EL (cell line): ENCODE data around the gene TBC1D25.
A peak's percentile ranks its signal among the peaks of the same experiment; 100 is the strongest.

Source experiments
- DNase-seq: peaks from one replicate; pipeline ENCODE4 v3.0.0-alpha.2; 2016

TBC1D25 gene

DNA sequence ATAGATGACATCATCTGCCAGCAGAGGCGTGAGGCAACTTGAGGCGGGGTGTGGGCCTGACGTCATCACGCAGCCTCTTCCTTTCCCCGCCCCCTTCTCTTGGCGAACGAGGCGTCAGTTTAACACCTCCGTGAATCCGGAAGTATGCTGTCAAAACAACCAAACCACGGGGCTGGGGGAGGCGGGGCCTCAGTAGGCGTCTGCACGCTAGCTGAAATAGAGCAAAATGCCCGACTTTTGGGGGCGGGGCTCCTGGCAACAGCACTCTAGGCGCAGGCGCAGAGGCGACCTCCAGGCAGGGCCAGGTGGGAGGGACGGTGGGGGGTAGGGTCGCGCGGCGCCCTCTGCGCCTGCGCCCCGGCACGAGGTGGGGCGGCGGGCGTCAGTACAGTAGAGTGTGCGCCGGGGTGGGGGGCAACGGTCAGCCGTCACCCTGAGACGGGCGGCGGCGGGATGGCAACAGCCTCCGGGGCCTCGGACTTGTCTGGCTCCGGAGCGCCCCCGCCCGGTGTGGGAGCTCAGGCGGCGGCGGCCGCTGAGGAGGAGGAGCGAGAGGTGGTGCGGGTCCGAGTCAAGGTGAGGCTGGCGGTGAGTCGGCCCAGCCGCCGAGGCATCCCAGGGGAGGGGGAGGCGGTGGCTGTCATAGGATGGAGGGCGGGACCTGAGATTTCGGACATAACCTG lies at the start of gene TBC1D25:
TBC1D25 (plus strand) TSS at position 370 of the 683 bp plus-strand sequence; CDS start at position 454, 84 bp downstream.
- DNase-seq = peak; percentile 95

- DNase-seq = no peak
Observed at GRCh38 chrX:48489892-48490291, 49.6 kb upstream of the TBC1D25 start.

DNA sequence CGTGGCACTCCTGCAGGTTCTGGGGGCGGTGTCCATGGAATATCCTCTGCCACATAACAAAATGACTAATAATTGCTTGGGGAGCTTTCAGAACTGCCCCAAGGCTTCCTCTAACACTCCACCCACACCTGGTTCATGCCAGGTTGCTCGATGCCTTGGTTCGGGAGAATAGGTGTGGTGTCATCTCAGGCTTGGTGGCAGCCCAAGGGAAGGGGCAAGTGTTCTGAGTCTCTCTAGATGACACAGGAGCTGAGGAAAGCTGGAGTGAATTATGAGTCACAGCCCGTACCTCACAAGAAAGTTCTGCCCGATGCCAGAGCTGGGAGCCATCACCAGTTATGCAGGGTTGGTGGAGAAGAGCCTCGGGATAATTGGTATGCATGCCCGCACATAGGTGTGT lies 48.9 kb upstream of the TBC1D25 start:
- DNase-seq = peak; percentile 36

DNA sequence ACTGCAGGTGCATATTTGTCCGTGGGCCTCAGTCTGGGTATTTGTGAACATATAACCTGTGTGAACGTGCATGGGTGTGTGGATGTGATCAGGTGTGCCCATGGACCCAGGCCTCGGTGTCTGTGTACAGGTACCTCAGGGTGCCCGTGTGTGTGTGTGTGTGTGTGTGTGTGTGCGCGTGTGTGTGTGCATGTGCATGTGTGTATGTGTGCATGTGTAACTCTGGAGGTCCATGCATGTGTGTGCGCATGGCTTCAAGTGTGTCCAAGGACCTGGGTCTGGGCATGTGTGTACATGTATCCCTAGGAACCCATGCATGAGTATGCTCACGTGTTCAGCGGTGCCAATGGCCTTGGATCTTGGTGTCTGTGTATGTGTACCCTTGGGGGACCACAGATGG lies 47.7 kb upstream of the TBC1D25 start:
- DNase-seq = no peak

DNA sequence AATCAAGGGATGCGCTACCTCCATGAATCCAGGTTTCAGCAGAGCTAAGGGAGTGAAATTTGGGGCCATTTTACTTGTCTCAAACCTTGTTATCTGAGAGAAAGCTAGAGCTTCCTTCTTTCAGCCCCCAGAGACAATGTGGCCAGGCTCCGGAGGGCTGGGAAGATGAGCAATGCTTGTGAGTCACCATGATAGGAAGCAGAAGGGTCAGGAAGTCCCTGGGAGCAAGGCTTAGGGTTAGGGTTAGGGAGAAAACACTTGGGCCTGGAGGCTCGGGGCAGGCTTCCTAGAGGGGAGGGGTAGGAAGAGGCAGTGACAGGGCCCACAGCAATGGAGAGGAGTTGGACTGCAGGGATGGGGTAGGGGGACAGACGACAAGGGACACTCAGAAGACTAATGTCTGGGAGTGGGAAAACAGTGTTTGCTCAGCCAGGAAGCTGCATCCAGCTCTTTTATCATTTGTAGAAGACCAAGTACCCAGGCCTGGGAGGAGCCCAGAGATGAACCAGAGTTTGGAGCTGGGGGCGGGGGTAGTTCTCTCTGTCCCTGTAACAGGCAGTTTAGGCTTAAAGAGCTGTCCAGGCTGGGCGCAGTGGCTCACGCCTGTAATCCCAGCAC lies 47.1 kb upstream of the TBC1D25 start:
- peak; percentile 64 for DNase-seq

- peak; percentile 47 for DNase-seq
Observed at GRCh38 chrX:48493890-48494364, 45.6 kb upstream of the TBC1D25 start.

DNA sequence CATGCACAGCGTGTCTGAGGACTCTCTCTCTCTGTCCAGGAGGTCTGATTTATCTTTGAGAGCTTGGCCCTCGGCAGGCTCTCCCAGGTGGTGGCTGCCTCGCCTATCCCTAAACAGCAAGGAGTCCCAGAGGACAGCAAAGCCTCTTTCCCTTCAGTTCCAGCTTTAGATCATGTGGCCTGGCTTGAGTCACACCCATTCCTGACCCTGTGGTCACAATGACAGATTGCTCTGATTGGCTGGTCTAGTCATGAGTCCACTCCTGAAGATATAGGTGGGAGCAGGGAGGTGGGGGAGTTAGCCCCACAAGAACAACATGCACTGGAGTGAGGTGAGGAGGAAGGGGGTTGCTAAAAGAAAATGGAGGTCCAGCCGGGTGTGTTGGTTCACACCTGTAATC lies 42.9 kb upstream of the TBC1D25 start:
- DNase-seq = peak; percentile 15

DNA sequence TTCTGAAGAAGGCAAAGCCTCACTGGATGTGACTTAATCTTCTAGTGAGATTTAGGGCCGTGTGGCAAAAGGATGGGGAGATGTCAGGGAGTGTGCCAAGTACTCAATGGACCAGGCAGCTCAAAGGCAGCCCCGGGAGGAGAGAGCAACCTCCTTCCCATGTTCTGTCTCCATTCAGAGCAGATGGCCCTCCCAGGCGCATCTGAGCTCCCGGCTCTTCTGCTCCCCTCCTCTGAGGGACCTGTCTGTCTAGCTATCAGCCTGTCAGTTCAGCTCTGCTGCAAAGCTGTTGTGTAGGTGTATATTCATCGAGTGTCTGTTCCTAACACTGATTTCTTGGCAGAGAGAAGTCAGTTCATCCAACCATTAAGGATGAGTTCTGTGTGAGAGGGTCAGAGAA lies 41.6 kb upstream of the TBC1D25 start:
- DNase-seq = no peak

- DNase-seq = peak; percentile 84
Observed at GRCh38 chrX:48498374-48498809, 41.1 kb upstream of the TBC1D25 start.

DNA sequence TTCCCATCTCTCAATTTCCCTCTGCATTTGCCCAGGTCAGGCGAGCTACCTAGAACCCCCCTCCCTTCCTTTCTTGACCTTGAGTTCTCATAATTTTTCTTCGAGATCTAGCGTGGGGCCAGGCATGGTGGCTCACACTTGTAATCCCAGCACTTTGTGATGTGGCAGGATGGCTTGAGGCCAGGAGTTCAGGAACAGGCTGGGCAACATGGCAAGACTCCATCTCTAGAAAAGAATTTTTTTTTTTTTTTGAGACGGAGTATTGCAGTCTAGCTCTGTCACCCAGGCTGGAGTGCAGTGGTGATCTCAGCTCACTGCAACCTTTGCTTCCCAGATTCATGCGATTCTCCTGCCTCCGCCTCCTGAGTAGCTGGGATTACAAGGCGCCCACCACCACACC lies 35.3 kb upstream of the TBC1D25 start:
- DNase-seq = no peak

- DNase-seq = no peak
Observed at GRCh38 chrX:48505481-48505880, 34.0 kb upstream of the TBC1D25 start.

DNA sequence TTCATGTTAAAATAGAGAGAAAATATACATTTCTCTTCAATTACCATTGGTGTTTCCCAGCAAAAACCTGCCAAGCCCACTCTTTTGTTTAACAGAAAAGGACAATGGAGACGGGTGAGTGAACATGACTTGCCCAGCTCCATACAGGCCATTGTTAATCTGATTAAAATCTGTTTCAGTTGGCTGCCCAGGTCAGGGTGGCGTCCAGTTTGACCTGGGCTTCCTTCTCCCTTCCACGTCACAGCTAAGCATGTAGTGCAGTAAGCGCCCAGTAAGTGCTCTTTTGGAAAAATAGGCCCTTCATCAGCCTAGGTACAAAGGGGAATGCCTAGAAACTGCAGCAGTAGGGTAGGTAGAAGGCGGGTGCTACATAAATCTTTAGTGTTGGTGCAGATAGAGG lies 32.3 kb upstream of the TBC1D25 start:
- no peak for DNase-seq

DNA sequence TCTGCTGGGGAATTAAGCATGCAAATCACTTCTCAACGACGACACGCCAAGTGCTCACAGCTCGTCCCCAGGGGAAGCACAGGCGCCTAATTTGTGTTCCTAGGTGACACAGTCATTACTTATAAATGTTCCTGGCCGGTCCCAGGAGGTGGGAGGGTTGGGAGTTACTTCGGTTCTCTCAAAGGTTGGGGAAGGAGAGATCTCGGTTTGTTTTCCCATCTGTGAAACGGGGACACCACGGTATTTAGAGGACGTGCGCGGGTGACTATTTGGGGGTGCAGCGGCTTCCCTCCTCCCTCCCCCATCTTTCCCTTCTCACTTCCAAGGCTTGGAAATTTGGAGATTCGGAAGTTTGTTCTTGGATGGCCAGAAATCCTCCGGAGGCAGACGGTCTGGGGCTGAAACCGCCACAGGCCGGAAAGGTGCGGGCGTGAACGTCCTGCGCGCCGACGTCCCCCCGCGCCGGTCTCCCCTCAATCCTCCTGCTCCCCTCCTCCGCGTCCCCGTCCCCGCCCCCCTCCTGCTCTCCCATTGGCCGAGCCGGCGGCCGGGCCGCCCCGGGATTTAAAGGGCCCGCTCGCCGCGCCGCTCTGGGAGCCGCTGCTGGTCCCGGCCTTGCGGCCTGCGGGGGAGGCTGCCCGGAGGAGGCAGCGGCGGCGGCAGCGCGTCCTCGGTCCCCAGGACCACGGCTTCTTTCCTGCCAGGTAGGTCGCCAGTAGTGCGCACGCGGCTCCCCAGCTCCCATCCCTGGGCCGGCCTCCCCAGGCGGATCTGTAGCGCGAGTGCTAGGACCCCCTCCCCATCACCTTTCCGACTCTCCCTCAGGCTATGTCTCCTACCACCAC lies 30.9 kb upstream of the TBC1D25 start, which contains the start of gene PORCN:
PORCN (plus strand) TSS at position 593 of the 845 bp plus-strand sequence. CDS start 829 bp downstream, outside the sequence.
- peak; percentile 69 for DNase-seq

DNA sequence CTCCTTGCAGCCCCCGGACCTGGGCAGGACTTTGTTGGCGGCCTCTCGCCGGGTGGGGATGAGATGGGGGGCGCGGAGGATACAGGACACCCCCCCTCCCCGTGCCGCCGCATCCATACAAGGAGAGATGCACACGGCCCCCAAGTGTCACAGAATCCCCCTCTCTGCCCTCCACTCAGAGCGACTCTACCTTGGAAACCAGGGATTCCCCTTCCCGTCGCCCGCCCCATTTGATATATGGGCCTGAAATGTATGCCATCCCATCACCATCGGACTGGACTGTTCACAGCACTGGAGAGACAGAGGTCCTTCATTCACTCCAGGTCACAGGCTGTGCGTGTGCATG lies 30.3 kb upstream of the TBC1D25 start:
- no peak for DNase-seq

- no peak for DNase-seq
Observed at GRCh38 chrX:48509619-48510018, 29.9 kb upstream of the TBC1D25 start.

- DNase-seq = peak; percentile 15
Observed at GRCh38 chrX:48511560-48511959, 28.0 kb upstream of the TBC1D25 start.

- no peak for DNase-seq
Observed at GRCh38 chrX:48512371-48512935, 27.1 kb upstream of the TBC1D25 start.

DNA sequence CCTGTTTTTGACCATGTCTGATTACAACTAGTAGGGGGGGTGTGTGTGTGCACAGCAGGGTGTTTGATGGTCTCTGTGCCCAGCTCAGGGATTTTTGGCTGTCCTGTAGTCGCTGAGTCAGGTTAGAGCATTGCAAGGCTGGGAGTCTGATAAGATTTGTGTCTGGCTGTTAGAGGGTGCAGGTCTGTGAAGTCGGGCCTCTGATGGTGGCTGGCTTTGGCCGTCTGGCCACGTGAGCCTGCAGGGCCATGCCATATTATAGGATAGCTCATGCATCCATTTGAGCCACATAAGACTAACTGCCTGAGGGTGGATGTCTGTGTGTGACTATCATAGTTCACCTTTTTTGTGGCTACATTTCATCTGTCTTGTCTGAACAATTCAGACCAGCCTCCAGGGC lies 25.8 kb upstream of the TBC1D25 start:
- no peak for DNase-seq

GRCh38 chrX:48514126-48514806 lies 25.2 kb upstream of the TBC1D25 start:
- DNase-seq = no peak

GRCh38 chrX:48514868-48515460 lies 24.6 kb upstream of the TBC1D25 start:
- no peak for DNase-seq

DNA sequence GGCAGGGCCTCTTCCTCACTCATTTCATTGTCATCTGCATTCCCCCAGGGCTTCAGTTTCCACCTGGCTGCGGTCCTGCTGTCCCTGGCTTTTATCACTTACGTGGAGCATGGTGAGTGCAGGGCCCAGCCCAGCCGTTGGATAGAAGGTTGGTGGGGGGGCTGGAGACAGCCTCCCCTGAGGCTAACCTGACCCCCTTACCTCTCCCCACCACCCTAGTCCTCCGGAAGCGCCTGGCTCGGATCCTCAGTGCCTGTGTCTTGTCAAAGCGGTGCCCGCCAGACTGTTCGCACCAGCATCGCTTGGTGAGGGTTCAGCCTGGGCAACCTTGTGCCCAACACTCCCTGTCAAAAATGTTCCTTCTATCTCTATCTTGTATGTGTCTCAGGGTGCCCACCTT lies 23.7 kb upstream of the TBC1D25 start:
- no peak for DNase-seq

GRCh38 chrX:48516285-48516684 lies 23.2 kb upstream of the TBC1D25 start:
- no peak for DNase-seq
